H9 (cell line): ENCODE measurements around the gene TP53. TPM values are rescaled to one million over a fixed set of nuclear protein-coding genes. Genes with fewer than 3 reads are reported as not detected.

Source experiments
- DNase-seq: peaks from one replicate; pipeline ENCODE4 v3.0.0-alpha.2; 2017
- H2AFZ ChIP-seq: one replicate; pipeline ENCODE4 v1.6.1; 2013; ENCODE audit warnings: mild to moderate bottlenecking, low read length, control low read depth, moderate library complexity
- H2AK5ac ChIP-seq: 2 replicates; pipeline ENCODE4 v1.6.1; 2013; ENCODE audit warnings: low read length, control low read depth, mixed read lengths; ENCODE audit not compliant: insufficient read length
- H2BK120ac ChIP-seq: one replicate; pipeline ENCODE4 v1.6.1; 2013; ENCODE audit warnings: low read depth, mild to moderate bottlenecking, low read length, control low read depth, inconsistent platforms; ENCODE audit not compliant: poor library complexity, severe bottlenecking
- H2BK12ac ChIP-seq: 2 replicates; pipeline ENCODE4 v1.6.1; 2013; ENCODE audit warnings: low read length, control low read depth, mixed read lengths, low read depth; ENCODE audit not compliant: insufficient read length
- H2BK15ac ChIP-seq: 2 replicates; pipeline ENCODE4 v1.6.1; 2013; ENCODE audit warnings: low read depth, low read length, control low read depth
- H2BK20ac ChIP-seq: one replicate; pipeline ENCODE4 v1.6.1; 2013; ENCODE audit warnings: low read depth, mild to moderate bottlenecking, low read length, control low read depth, inconsistent platforms; ENCODE audit not compliant: poor library complexity, severe bottlenecking
- H2BK5ac ChIP-seq: 2 replicates; pipeline ENCODE4 v1.6.1; 2013; ENCODE audit warnings: low read length, control low read depth, mixed read lengths; ENCODE audit not compliant: insufficient read length
- H3K14ac ChIP-seq: 2 replicates; pipeline ENCODE4 v1.6.1; 2013; ENCODE audit warnings: low read length, control low read depth; ENCODE audit not compliant: insufficient read depth
- H3K18ac ChIP-seq: 2 replicates; pipeline ENCODE4 v1.6.1; 2013; ENCODE audit warnings: low read depth, mild to moderate bottlenecking, mixed read lengths, low read length, control low read depth; ENCODE audit not compliant: insufficient read length
- H3K23ac ChIP-seq: 2 replicates; pipeline ENCODE4 v1.6.1; 2013; ENCODE audit warnings: low read length, control low read depth, mixed read lengths, low read depth; ENCODE audit not compliant: insufficient read length
- H3K23me2 ChIP-seq: 2 replicates; pipeline ENCODE4 v1.6.1; 2013; ENCODE audit warnings: low read depth, mild to moderate bottlenecking, mixed read lengths, low read length, control low read depth; ENCODE audit not compliant: insufficient read length, poor library complexity, severe bottlenecking
- H3K27ac ChIP-seq: 2 replicates; pipeline ENCODE4 v1.5.1; 2013; ENCODE audit warnings: low read length, control low read depth, mixed read lengths, low read depth; ENCODE audit not compliant: insufficient read length
- H3K27me3 ChIP-seq: 2 replicates; pipeline ENCODE4 v1.6.1; 2013; ENCODE audit warnings: low read length, control low read depth, inconsistent platforms; ENCODE audit not compliant: insufficient read depth
- H3K4ac ChIP-seq: 2 replicates; pipeline ENCODE4 v1.6.1; 2013; ENCODE audit warnings: low read depth, mild to moderate bottlenecking, control low read depth, inconsistent platforms, low read length, moderate library complexity
- H3K4me1 ChIP-seq: 2 replicates; pipeline ENCODE4 v1.6.1; 2013; ENCODE audit warnings: low read length, control low read depth, inconsistent platforms; ENCODE audit not compliant: insufficient read depth
- H3K4me2 ChIP-seq: 2 replicates; pipeline ENCODE4 v1.6.1; 2013; ENCODE audit warnings: low read length, control low read depth, mixed read lengths; ENCODE audit not compliant: insufficient read length, insufficient read depth
- H3K56ac ChIP-seq: 2 replicates; pipeline ENCODE4 v1.6.1; 2013; ENCODE audit warnings: low read depth, mild to moderate bottlenecking, mixed read lengths, low read length, control low read depth; ENCODE audit not compliant: insufficient read length
- H3K79me1 ChIP-seq: 2 replicates; pipeline ENCODE4 v1.6.1; 2013; ENCODE audit warnings: low read depth, mild to moderate bottlenecking, moderate library complexity, low read length, control low read depth, inconsistent platforms; ENCODE audit not compliant: insufficient read depth, poor library complexity, severe bottlenecking
- H3K79me2 ChIP-seq: 2 replicates; pipeline ENCODE4 v1.6.1; 2013; ENCODE audit warnings: low read length, control low read depth, inconsistent platforms; ENCODE audit not compliant: insufficient read depth
- H3K9ac ChIP-seq: 2 replicates; pipeline ENCODE4 v1.6.1; 2013; ENCODE audit warnings: low read length, control low read depth, mixed read lengths; ENCODE audit not compliant: insufficient read length; ENCODE audit errors: extremely low read depth
- H3K9me3 ChIP-seq: one replicate; pipeline ENCODE4 v1.6.1; 2013; ENCODE audit warnings: low read depth, low read length, inconsistent platforms; ENCODE audit not compliant: control insufficient read depth
- H3T11ph ChIP-seq: one replicate; pipeline ENCODE4 v1.6.1; 2013; ENCODE audit warnings: mild to moderate bottlenecking, low read length, control low read depth, inconsistent platforms
- H4K20me1 ChIP-seq: one replicate; pipeline ENCODE4 v1.6.1; 2013; ENCODE audit not compliant: control insufficient read depth, insufficient read length, insufficient read depth
- H4K5ac ChIP-seq: 2 replicates; pipeline ENCODE4 v1.6.1; 2013; ENCODE audit warnings: low read depth, mild to moderate bottlenecking, mixed read lengths, low read length, control low read depth; ENCODE audit not compliant: insufficient read length
- H4K8ac ChIP-seq: replicated peaks from 2 replicates; pipeline ENCODE4 v1.6.1; 2013; ENCODE audit warnings: low read length, control low read depth, mixed read lengths, low read depth; ENCODE audit not compliant: insufficient read length
- H4K91ac ChIP-seq: 2 replicates; pipeline ENCODE4 v1.6.1; 2013; ENCODE audit warnings: low read depth, mild to moderate bottlenecking, moderate library complexity, mixed read lengths, low read length, control low read depth; ENCODE audit not compliant: insufficient read length
- H3K27ac Mint-ChIP-seq, 3 experiments: 2 replicates in 2 of 3; 3 replicates in 1 of 3; pipeline ENCODE4 v1.8.0; 2020 to 2021; ENCODE audit warnings: mixed read lengths in 3 of 3, mild to moderate bottlenecking in 1 of 3, moderate library complexity in 1 of 3
- H3K27me3 Mint-ChIP-seq: 2 replicates; pipeline ENCODE4 v1.8.0; 2021; ENCODE audit warnings: low read depth, mild to moderate bottlenecking, moderate library complexity, mixed read lengths
- H3K36me3 Mint-ChIP-seq, 3 experiments: 2 replicates in 2 of 3; 3 replicates in 1 of 3; pipeline ENCODE4 v1.8.0; 2020 to 2021; ENCODE audit warnings: low read depth in 3 of 3, mixed read lengths in 3 of 3; ENCODE audit not compliant: insufficient read depth in 1 of 3
- H3K4me1 Mint-ChIP-seq, 2 experiments: 2 replicates each; pipeline ENCODE4 v1.8.0; 2020; ENCODE audit warnings: mixed read lengths in 2 of 2
- H3K4me3 Mint-ChIP-seq, 2 experiments: 2 replicates in 1 of 2; 3 replicates in 1 of 2; pipeline ENCODE4 v1.8.0; 2020 to 2021; ENCODE audit warnings: mild to moderate bottlenecking in 2 of 2, mixed read lengths in 2 of 2, moderate library complexity in 1 of 2
- H3K9me3 Mint-ChIP-seq, 2 experiments: 2 replicates in 1 of 2; 3 replicates in 1 of 2; pipeline ENCODE4 v1.8.0; 2020; ENCODE audit warnings: mild to moderate bottlenecking in 2 of 2, mixed read lengths in 2 of 2, moderate library complexity in 1 of 2
- WGBS: extraction: QIAGEN DNeasy Blood & Tissue Kit; methylation state at CpG from one replicate; pipeline ENCODE4 v1.1.7; 2013; ENCODE audit warnings: missing lambda C conversion rate, low lambda C conversion rate, mixed read lengths; ENCODE audit not compliant: insufficient read length; ENCODE audit errors: extremely low coverage; 5-methylcytosine and 5-hydroxymethylcytosine counted together
- total RNA-seq: library from RNA; stranded (reverse); gene quantifications from 2 replicates; pipeline ENCODE4 v1.2.1, GENCODE V29; 2021
- TF ChIP-seq, protein P1 (sequence below): fragments of 200-600 bp; sonication (generic); conservative IDR thresholded peaks from 3 replicates; pipeline ENCODE4 v1.8.0; 2021; ENCODE audit warnings: antibody characterized with exemption, mild to moderate bottlenecking

TP53 gene
- total RNA-seq, 1 experiment from 2014 or later = 163 TPM

DNA sequence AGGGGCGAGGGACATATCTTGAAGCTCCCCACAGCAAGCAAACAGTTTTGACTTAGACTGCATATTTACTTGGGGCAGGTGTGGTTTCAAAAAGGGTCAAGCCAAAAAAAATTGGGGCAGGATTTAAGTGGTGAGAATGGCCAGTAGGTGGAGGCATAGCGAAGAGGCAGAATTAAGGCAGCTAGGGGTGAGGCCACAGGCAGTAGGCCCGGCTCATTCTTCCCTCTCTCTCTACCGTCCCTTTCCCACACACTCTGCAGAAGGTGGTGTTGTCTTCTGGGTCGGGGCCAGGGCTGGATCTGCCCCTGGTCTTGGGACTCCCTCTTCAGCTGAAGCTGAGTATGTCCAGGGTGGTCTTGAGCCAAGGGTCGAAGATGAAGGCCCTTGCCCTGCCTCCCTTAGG lies 54.8 kb downstream of the TP53 start:
- no peaks in the 10 kb centered on the region for H3K36me3 Mint-ChIP-seq
- H2BK120ac ChIP-seq = no peak overlapping the region
- peaks cover 2% of the 10 kb centered on the region; the same call in 1 of the 2 replicates for H3K4me1 ChIP-seq
- H3K27ac ChIP-seq = no peak overlapping the region
- no peaks in the 10 kb centered on the region for H3K23me2 ChIP-seq
- peaks cover 26 to 38% of the 10 kb centered on the region in 2 experiments for H3K4me1 Mint-ChIP-seq
- H2AFZ ChIP-seq = no peak overlapping the region
- H3K4me3 Mint-ChIP-seq = peak overlapping the region in 1 of 2 experiments; percentile 8; a peak in 1 of 5 replicates
- H3K27me3 Mint-ChIP-seq = peaks cover 3% of the 10 kb centered on the region; the same call in 1 of the 2 replicates
- no peak overlapping the region for H2AK5ac ChIP-seq
- no peaks in the 10 kb centered on the region for H3K79me1 ChIP-seq
- no peak overlapping the region for H2BK5ac ChIP-seq
- H2BK20ac ChIP-seq = no peak overlapping the region
- no peaks in the 10 kb centered on the region for H3K79me2 ChIP-seq
- H3T11ph ChIP-seq = no peak overlapping the region
- H3K4ac ChIP-seq = no peak overlapping the region
- no peak overlapping the region for H2BK15ac ChIP-seq
- TF ChIP-seq, protein P1, sequence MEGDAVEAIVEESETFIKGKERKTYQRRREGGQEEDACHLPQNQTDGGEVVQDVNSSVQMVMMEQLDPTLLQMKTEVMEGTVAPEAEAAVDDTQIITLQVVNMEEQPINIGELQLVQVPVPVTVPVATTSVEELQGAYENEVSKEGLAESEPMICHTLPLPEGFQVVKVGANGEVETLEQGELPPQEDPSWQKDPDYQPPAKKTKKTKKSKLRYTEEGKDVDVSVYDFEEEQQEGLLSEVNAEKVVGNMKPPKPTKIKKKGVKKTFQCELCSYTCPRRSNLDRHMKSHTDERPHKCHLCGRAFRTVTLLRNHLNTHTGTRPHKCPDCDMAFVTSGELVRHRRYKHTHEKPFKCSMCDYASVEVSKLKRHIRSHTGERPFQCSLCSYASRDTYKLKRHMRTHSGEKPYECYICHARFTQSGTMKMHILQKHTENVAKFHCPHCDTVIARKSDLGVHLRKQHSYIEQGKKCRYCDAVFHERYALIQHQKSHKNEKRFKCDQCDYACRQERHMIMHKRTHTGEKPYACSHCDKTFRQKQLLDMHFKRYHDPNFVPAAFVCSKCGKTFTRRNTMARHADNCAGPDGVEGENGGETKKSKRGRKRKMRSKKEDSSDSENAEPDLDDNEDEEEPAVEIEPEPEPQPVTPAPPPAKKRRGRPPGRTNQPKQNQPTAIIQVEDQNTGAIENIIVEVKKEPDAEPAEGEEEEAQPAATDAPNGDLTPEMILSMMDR = peak; percentile 78
- peak overlapping the region in 2 of 3 experiments; percentile 25 to 77; a peak in 2 of 7 replicates for H3K27ac Mint-ChIP-seq
- H3K27me3 ChIP-seq = no peaks in the 10 kb centered on the region
- no CpG with 5 or more reads among the region's 6 CpGs for WGBS
- no peak overlapping the region for H4K91ac ChIP-seq
- H3K9me3 ChIP-seq = no peaks in the 10 kb centered on the region
- H3K9me3 Mint-ChIP-seq = no peaks in the 10 kb centered on the region
- no peak overlapping the region for H3K14ac ChIP-seq
- no peak overlapping the region for H2BK12ac ChIP-seq
- H3K23ac ChIP-seq = no peak overlapping the region
- DNase-seq = peak; percentile 82
- H4K5ac ChIP-seq = no peak overlapping the region
- H4K8ac ChIP-seq = no peak overlapping the region
- no peak overlapping the region for H3K56ac ChIP-seq
- H3K9ac ChIP-seq = no peak overlapping the region
- H4K20me1 ChIP-seq = no peaks in the 10 kb centered on the region
- H3K18ac ChIP-seq = no peak overlapping the region
- H3K4me2 ChIP-seq = no peak overlapping the region
